Measurements from ENCODE around the gene RAB42.
"Not testable (repeated sequence)": the region's sequence is repeated elsewhere in the genome, so short reads cannot be mapped to it uniquely, and the experiment has no call there.

Gene RAB42

DNA sequence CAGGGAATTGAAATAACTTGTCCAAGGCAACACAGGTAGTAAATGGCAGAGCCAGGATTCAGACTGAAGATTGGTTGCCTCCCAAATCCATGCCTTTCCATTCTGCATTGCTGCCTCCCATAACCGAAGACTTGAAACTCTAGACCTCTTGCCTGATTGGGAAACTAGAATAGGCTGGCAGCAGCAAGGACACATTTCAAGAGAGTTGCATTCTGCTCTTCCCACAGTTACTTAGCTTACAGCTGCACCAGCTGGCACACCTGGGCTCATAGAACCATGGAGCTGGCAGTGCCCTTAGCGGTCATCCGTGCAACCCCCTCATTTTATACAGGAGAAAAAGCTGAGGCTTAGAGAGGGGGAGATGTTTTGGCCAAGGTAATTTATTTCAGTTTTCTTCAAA lies 31.2 kb upstream of the RAB42 start:
- ChIA-PET POLR2A (interaction anchor here (1.8 kb wide), 1 partner anchor 20 kb away, joined by 7 read pairs; no protein-coding TSS in a partner anchor), CTCF (no interaction called here)
- TF ChIP-seq, protein P1, sequence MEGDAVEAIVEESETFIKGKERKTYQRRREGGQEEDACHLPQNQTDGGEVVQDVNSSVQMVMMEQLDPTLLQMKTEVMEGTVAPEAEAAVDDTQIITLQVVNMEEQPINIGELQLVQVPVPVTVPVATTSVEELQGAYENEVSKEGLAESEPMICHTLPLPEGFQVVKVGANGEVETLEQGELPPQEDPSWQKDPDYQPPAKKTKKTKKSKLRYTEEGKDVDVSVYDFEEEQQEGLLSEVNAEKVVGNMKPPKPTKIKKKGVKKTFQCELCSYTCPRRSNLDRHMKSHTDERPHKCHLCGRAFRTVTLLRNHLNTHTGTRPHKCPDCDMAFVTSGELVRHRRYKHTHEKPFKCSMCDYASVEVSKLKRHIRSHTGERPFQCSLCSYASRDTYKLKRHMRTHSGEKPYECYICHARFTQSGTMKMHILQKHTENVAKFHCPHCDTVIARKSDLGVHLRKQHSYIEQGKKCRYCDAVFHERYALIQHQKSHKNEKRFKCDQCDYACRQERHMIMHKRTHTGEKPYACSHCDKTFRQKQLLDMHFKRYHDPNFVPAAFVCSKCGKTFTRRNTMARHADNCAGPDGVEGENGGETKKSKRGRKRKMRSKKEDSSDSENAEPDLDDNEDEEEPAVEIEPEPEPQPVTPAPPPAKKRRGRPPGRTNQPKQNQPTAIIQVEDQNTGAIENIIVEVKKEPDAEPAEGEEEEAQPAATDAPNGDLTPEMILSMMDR (IDR thresholded peaks at IDR 0.05; ENCODE audit: insufficient read depth, low read length, missing control alignments), result no peak
- no peak for DNase-seq (ENCODE audit: low read depth, low spot score)
- no peak overlapping the region for H3K4me3 ChIP-seq (ENCODE audit: low read depth, low read length)

DNA sequence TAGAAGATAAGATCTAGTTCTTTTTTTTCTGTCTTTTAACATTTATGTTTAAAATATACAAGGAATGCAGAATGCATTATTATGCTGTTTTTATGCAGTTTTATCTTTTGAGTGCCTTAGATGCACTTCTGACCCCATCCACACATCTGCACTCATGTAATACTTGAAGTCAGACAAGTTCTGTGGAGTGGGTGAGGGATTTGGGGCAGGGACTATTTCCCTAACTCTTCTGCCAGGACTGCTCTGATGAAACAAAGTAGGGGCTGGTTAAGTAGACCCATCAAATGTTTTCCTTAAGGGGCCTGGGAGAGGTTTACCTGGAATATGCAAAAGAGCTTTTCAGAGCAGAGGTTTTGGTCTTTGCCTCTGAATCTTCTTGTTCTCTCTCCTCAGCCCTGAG lies 27.8 kb upstream of the RAB42 start:
- ChIA-PET POLR2A (interaction anchor here (1.0 to 1.6 kb wide), 2 partner anchors 11 to 14 kb away, joined by 3 to 5 read pairs; partner anchors contain the start of gene TRNAU1AP), CTCF (interaction anchor here (0.5 kb wide), 1 partner anchor 9 kb away, joined by 3 read pairs; no protein-coding TSS in a partner anchor)
- no peak overlapping the region for H3K4me3 ChIP-seq (ENCODE audit: low read depth, low read length)
- no peak for DNase-seq (ENCODE audit: low read depth, low spot score)
- TF ChIP-seq, protein P1 (IDR thresholded peaks at IDR 0.05; ENCODE audit: insufficient read depth, low read length, missing control alignments), result no peak

DNA sequence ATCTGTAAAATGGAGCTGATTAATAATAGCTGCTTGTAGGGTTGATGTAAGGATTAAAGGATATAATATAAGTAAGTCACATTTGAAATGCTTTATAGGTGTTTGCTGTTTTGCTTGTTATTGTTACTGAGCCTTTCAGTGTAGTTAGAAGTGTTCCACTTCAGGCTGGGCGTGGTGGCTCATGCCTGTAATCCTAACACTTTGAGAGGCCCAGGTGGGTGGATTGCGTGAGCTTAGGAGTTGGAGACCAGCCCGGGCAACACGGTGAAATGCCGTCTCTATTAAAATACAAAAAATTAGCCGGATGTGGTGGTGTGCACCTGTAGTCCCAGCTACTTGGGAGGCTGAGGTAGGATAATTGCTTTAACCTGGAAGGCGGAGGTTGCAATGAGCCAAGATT lies 27.0 kb upstream of the RAB42 start:
- ChIA-PET CTCF (interaction anchor here (0.5 to 1.3 kb wide), 2 partner anchors 10 to 16 kb away, joined by 3 read pairs; no protein-coding TSS in a partner anchor), POLR2A (interaction anchor here (0.6 to 1.0 kb wide), 2 partner anchors 14 to 38 kb away, joined by 3 to 6 read pairs; no protein-coding TSS in a partner anchor)
- no peak overlapping the region for H3K4me3 ChIP-seq (ENCODE audit: low read depth, low read length)
- TF ChIP-seq, protein P1 (IDR thresholded peaks at IDR 0.05; ENCODE audit: insufficient read depth, low read length, missing control alignments), result no peak
- no peak for DNase-seq (ENCODE audit: low read depth, low spot score)

DNA sequence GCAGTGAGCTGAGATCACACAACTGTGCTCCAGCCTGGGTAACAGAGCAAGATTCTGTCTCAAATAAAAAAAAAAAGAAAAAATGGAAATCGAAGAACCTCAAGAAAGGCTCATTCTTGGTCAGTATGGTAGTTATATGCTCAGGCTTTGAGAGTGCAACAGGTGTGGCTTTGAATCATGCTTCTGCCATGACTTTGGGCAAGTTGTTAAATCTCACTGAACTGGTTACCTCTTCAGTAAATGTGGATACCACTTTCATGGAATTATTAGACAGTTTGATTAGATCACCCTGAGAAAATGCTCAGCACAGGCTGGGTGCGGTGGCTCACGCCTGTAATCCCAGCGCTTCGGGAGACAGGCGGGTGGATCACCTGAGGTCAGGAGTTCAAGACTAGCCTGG lies 26.3 kb upstream of the RAB42 start:
- no peak for DNase-seq (ENCODE audit: low read depth, low spot score)
- TF ChIP-seq, protein P1 (IDR thresholded peaks at IDR 0.05; ENCODE audit: insufficient read depth, low read length, missing control alignments), result no peak
- no peak overlapping the region for H3K4me3 ChIP-seq (ENCODE audit: low read depth, low read length)
- ChIA-PET CTCF (interaction anchor here (1.3 kb wide), 1 partner anchor 15 kb away, joined by 3 read pairs; no protein-coding TSS in a partner anchor), POLR2A (interaction anchor here (0.6 to 1.2 kb wide), 3 partner anchors 12 to 37 kb away, joined by 3 to 6 read pairs (median 4); no protein-coding TSS in a partner anchor)

DNA sequence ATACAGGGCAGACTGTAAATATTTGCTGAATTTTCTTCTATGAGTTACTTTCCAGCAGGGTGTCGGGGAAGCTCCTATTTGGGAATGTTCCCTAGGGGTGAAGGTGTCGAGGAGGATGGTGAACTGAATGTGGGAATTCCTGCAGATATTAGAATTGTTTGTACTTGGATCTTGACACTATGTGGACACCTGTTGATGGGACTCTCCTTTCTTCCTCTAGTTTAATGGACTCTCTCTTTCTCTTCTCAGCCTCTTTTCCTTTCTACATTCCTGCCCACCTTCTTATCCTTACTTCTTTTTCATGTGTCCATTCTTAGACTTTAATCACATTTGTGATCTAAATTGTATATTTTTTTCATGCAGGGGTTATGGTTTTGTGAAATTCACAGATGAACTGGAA lies 25.1 kb upstream of the RAB42 start:
- no peak for DNase-seq (ENCODE audit: low read depth, low spot score)
- H3K4me3 ChIP-seq (ENCODE audit: low read depth, low read length), result no peak overlapping the region
- TF ChIP-seq, protein P1 (IDR thresholded peaks at IDR 0.05; ENCODE audit: insufficient read depth, low read length, missing control alignments), result no peak
- CTCF ChIA-PET, result no interaction called here
- POLR2A ChIA-PET, result interaction anchor here (1.0 to 1.2 kb wide), 2 partner anchors 13 to 15 kb away, joined by 3 to 5 read pairs; no protein-coding TSS in a partner anchor

DNA sequence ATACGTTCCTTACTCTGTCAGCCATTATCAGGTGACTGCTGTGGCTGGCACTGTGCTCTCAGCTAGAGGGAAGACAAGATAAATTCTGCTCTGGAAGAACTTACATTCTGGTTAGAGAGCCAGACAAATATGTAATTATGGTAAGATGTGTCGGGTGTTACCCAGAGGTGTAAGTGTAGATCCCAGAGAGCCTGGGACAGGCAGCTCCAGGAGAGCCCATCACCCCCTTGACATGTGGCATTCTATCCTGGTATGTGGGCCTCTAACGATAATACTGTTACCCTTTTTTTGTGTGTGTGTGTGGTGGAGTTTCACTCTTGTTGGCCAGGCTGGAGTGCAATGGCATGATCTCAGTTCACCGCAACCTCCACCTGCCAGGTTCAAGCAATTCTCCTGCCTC lies 20.2 kb upstream of the RAB42 start:
- DNase-seq (ENCODE audit: low read depth, low spot score), result no peak
- POLR2A ChIA-PET, result interaction anchor here (3.9 kb wide), 1 partner anchor 9 kb away, joined by 23 read pairs; no protein-coding TSS in a partner anchor
- CTCF ChIA-PET, result no interaction called here
- TF ChIP-seq, protein P1 (IDR thresholded peaks at IDR 0.05; ENCODE audit: insufficient read depth, low read length, missing control alignments), result no peak
- no peak overlapping the region for H3K4me3 ChIP-seq (ENCODE audit: low read depth, low read length)

DNA sequence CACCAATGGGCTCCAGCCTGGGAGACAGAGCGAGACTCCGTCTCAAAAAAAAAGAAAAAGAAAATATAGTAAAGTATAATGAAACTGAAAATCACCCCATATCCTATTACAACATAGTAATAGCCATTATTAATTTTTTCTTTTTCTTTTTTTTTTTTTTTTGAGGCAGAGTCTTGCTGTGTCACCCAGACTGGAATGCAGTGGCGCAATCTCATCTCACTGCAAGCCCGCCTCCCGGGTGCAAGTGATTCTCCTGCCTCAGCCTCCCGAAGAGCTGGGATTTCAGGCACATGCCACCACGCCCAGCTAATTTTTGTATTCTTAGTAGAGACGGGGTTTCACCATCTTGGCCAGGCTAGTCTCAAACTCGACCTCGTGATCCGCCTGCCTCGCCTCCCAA lies 19.2 kb upstream of the RAB42 start:
- CTCF ChIA-PET; H3K4me3 ChIP-seq (ENCODE audit: low read depth, low read length); DNase-seq (ENCODE audit: low read depth, low spot score): not testable (repeated sequence)
- POLR2A ChIA-PET, result interaction anchor here (1.5 kb wide), 1 partner anchor 9 kb away, joined by 7 read pairs; no protein-coding TSS in a partner anchor

Data from AG04449 (cell line).